ENCODE data around the gene MEGF11. TPM values are rescaled to one million over a fixed set of nuclear protein-coding genes. Genes with fewer than 3 reads are reported as not detected.

Gene MEGF11
- total and polyA plus RNA-seq, 8 donors = 0.05 to 0.92 (median 0.14) TPM; not detected in 4

- Histone ChIP-seq H3K27ac (no peak overlapping the region), H3K27me3 (peaks cover 0 to 15% (median 0%) of the 10 kb centered on the region in 3 donors), H3K4me1 (no peaks in the 10 kb centered on the region), H3K36me3 (no peaks in the 10 kb centered on the region), H3K4me3 (no peak overlapping the region), H3K9me3 (no peaks in the 10 kb centered on the region)
- WGBS, 5 donors = 62 to 70% (median 66%) methylated on average over 8 of the region's 8 CpGs
- TF ChIP-seq POLR2A (IDR thresholded peaks at IDR 0.05) (no peak), EP300 (IDR thresholded peaks at IDR 0.05) (no peak), CTCF (IDR thresholded peaks at IDR 0.05) (no peak), POLR2AphosphoS5 (IDR thresholded peaks at IDR 0.05) (no peak)
- no peak for DNase-seq
- intact Hi-C loops (cut with DNase I; ENCODE audit: low total_unique reads) = no loop called here
Measured at GRCh38 chr15:65948383-65948782, 305.2 kb downstream of the MEGF11 start.

- no peak overlapping the region for H3K27ac ChIP-seq
- intact Hi-C loops (cut with DNase I; ENCODE audit: low total_unique reads) = no loop called here
- no peak for TF ChIP-seq POLR2A (IDR thresholded peaks at IDR 0.05)
- TF ChIP-seq CTCF (IDR thresholded peaks at IDR 0.05) = no peak
- peaks cover 0 to 8% (median 0%) of the 10 kb centered on the region in 3 donors for H3K27me3 ChIP-seq
- no peaks in the 10 kb centered on the region for H3K9me3 ChIP-seq
- 74 to 89% (median 82%) methylated on average over 3 of the region's 3 CpGs for WGBS, 5 donors
- H3K4me3 ChIP-seq = no peak overlapping the region
- no peak for DNase-seq
- no peaks in the 10 kb centered on the region for H3K36me3 ChIP-seq
- H3K4me1 ChIP-seq = no peaks in the 10 kb centered on the region
Measured at GRCh38 chr15:65947041-65947440, 306.5 kb downstream of the MEGF11 start.

- Histone ChIP-seq H3K4me1 (peaks cover under 1 to 7% (median under 1%) of the 10 kb centered on the region in 4 donors), H3K27ac (no peak overlapping the region), H3K36me3 (no peaks in the 10 kb centered on the region), H3K27me3 (peaks cover 0 to 8% (median 0%) of the 10 kb centered on the region in 3 donors), H3K9me3 (no peaks in the 10 kb centered on the region), H3K4me3 (no peak overlapping the region)
- intact Hi-C loops (cut with DNase I; ENCODE audit: low total_unique reads) = no loop called here
- no peak for DNase-seq
- WGBS, 5 donors = 78 to 90% (median 85%) methylated on average over 6 of the region's 6 CpGs
- TF ChIP-seq POLR2A (IDR thresholded peaks at IDR 0.05) (no peak), POLR2AphosphoS5 (IDR thresholded peaks at IDR 0.05) (no peak), EP300 (IDR thresholded peaks at IDR 0.05) (no peak), CTCF (IDR thresholded peaks at IDR 0.05) (no peak)
Measured at GRCh38 chr15:65945616-65946015, 307.9 kb downstream of the MEGF11 start.

- Histone ChIP-seq H3K27ac (no peak overlapping the region), H3K36me3 (no peaks in the 10 kb centered on the region), H3K4me1 (peaks cover 8 to 14% (median 11%) of the 10 kb centered on the region in 4 donors), H3K27me3 (peaks cover 0 to 3% (median 0%) of the 10 kb centered on the region in 3 donors), H3K4me3 (no peak overlapping the region), H3K9me3 (no peaks in the 10 kb centered on the region)
- no peak for DNase-seq
- intact Hi-C loops (cut with DNase I; ENCODE audit: low total_unique reads) = no loop called here
- TF ChIP-seq POLR2A (IDR thresholded peaks at IDR 0.05) (no peak), POLR2AphosphoS5 (IDR thresholded peaks at IDR 0.05) (no peak), EP300 (IDR thresholded peaks at IDR 0.05) (no peak), CTCF (IDR thresholded peaks at IDR 0.05) (no peak)
- WGBS, 5 donors = 70 to 77% (median 72%) methylated on average over 3 of the region's 3 CpGs
Measured at GRCh38 chr15:65944404-65944803, 309.1 kb downstream of the MEGF11 start.
